Central memory CD8-positive, alpha-beta T cell (primary cell): ENCODE data around the gene CD3D.
A peak's percentile ranks its signal among the peaks of the same experiment; 100 is the strongest.

Experiments
- ATAC-seq: fragments of 150-1000 bp; cut with Tn5 transposase; replicated peaks from 2 replicates; pipeline ENCODE4 v1.10.0; 2022; ENCODE audit warnings: mild to moderate bottlenecking, moderate FRiP score, moderate number of reproducible peaks; ENCODE audit not compliant: poor library complexity, severe bottlenecking; ENCODE audit errors: extremely low read depth
- DNase-seq, 2 donors: peaks; one replicate each; pipeline ENCODE4 v3.0.0; 2021; ENCODE audit warnings: low spot score in 2 of 2
- H3K27ac Mint-ChIP-seq: one replicate; pipeline ENCODE4 v1.8.0; 2022; ENCODE audit warnings: low read depth, mild to moderate bottlenecking, moderate library complexity, mixed read lengths
- H3K27me3 Mint-ChIP-seq: one replicate; pipeline ENCODE4 v1.8.0; 2022; ENCODE audit warnings: mixed read lengths
- H3K36me3 Mint-ChIP-seq: one replicate; pipeline ENCODE4 v1.8.0; 2022; ENCODE audit warnings: mild to moderate bottlenecking, moderate library complexity, mixed read lengths; ENCODE audit not compliant: insufficient read depth
- H3K4me1 Mint-ChIP-seq: one replicate; pipeline ENCODE4 v1.8.0; 2022; ENCODE audit warnings: mixed read lengths
- H3K4me3 Mint-ChIP-seq: one replicate; pipeline ENCODE4 v1.8.0; 2022; ENCODE audit warnings: mild to moderate bottlenecking, moderate library complexity, mixed read lengths
- H3K9me3 Mint-ChIP-seq: one replicate; pipeline ENCODE4 v1.8.0; 2022; ENCODE audit warnings: mixed read lengths

The CD3D gene

GRCh38 chr11:118358071-118358470, 15.6 kb upstream of the CD3D start:
- no peaks in the 10 kb centered on the region for H3K27me3 Mint-ChIP-seq
- H3K36me3 Mint-ChIP-seq, result peaks cover 32% of the 10 kb centered on the region
- ATAC-seq (no peak), DNase-seq (no peak)
- H3K27ac Mint-ChIP-seq, result peak overlapping the region; percentile 98
- H3K9me3 Mint-ChIP-seq, result no peaks in the 10 kb centered on the region
- H3K4me3 Mint-ChIP-seq, result no peak overlapping the region
- peaks cover 40% of the 10 kb centered on the region for H3K4me1 Mint-ChIP-seq

GRCh38 chr11:118353084-118353710, 10.7 kb upstream of the CD3D start:
- Mint-ChIP-seq H3K4me3 (no peak overlapping the region), H3K27me3 (no peaks in the 10 kb centered on the region), H3K36me3 (peaks cover 58% of the 10 kb centered on the region), H3K27ac (peak overlapping the region; percentile 35), H3K9me3 (no peaks in the 10 kb centered on the region), H3K4me1 (peaks cover 24% of the 10 kb centered on the region)
- ATAC-seq, result no peak
- no peak for DNase-seq

GRCh38 chr11:118349475-118349874, 7.0 kb upstream of the CD3D start:
- Mint-ChIP-seq H3K4me1 (peaks cover 56% of the 10 kb centered on the region), H3K9me3 (no peaks in the 10 kb centered on the region), H3K27ac (peak overlapping the region; percentile 97), H3K36me3 (peaks cover 76% of the 10 kb centered on the region), H3K4me3 (peak overlapping the region; percentile 89), H3K27me3 (no peaks in the 10 kb centered on the region)
- no peak for ATAC-seq
- DNase-seq, result no peak

DNA sequence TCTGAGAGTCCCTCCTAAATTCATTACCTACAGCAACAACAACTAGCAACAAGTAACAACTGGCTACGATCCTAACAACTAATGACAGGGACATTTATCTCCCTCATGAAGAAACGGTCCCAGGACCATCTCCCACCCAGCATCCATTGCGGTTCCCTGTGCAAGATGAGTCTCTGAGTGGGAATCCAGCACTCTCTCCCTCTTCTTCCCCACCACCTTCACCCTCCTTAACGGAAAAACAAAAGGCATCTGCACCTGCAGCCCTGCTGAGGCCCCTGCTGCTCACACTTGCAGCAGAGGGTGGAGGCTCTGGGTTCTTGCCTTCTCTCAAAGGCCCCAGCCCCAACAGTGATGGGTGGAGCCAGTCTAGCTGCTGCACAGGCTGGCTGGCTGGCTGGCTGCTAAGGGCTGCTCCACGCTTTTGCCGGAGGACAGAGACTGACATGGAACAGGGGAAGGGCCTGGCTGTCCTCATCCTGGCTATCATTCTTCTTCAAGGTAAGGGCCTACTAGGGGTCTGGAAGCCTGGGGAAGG, 1.5 kb upstream of the CD3D start, which contains the start of gene CD3G:
Gene CD3G, plus strand, starts transcription at position 364 of the 535 bp plus-strand sequence. Its CDS starts 80 bp downstream, at position 444.
- Mint-ChIP-seq H3K27me3 (no peaks in the 10 kb centered on the region), H3K9me3 (no peaks in the 10 kb centered on the region), H3K4me3 (peak within 1 kb of the TSS; percentile 89), H3K36me3 (peaks cover 52% of the 10 kb centered on the region), H3K27ac (peak within 1 kb of the TSS; percentile 97), H3K4me1 (peaks cover 89% of the 10 kb centered on the region)
- DNase-seq, result peak; percentile 44 to 47
- ATAC-seq, result peak; percentile 71

DNA sequence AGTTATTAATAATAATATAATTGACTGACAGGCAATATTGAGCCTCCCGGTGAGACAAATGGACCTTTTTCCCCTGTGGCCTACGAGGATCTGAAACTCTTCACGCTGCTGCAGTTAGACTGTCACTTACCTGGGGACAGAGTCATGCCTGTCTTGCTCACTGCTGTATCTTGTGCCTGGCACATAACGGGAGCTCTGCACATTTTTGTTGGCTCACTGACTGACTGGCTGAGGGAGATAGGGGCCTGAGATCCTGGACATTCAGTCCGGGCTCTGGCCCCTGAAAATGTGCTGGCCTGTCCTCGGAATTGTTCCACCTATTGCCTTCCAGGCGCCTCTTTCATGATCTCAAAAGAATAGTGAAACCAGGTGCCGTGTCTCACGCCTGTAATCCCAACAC, 743 bp upstream of the CD3D start:
- Mint-ChIP-seq H3K27ac (peak overlapping the region; percentile 97), H3K9me3 (no peaks in the 10 kb centered on the region), H3K4me3 (peak overlapping the region; percentile 89), H3K36me3 (peaks cover 52% of the 10 kb centered on the region), H3K27me3 (no peaks in the 10 kb centered on the region), H3K4me1 (peaks cover 89% of the 10 kb centered on the region)
- DNase-seq, result no peak
- ATAC-seq, result no peak

DNA sequence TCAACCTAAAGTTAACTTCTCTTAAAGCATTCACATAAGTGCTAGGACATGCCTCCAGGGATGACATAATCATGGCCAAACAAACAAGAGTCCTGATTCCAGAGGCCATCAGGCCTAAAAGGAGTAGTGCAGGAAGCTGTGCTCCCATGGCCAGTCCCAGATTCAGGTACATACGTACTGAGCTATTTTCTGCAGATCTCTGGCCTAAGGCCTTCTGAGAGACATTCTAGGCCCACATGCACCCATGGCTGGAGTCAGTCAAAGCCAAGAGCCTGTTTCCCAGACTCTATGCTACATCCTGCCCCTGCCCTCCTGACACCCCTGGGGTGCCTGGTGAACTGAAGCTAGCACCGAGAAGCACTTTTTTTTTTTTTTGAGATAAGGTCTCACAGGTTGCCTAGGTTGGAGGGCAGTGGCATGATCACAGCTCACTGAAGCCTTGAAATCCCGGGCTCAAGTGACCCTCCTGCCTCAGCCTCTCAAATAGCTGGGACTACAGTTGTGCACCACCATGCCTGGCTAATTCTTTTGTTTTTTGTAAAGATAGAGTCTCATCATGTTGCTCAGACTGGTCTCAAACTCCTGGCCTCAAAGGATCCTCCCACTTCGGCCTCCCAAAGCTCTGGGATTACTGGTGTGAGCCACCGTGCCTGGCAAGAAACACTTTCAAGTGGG, 553 bp downstream of the CD3D start:
- peak overlapping the region; percentile 97 for H3K27ac Mint-ChIP-seq
- peaks cover 55% of the 10 kb centered on the region for H3K36me3 Mint-ChIP-seq
- no peak for DNase-seq
- H3K9me3 Mint-ChIP-seq, result no peaks in the 10 kb centered on the region
- H3K27me3 Mint-ChIP-seq, result no peaks in the 10 kb centered on the region
- ATAC-seq, result no peak
- peaks cover 81% of the 10 kb centered on the region for H3K4me1 Mint-ChIP-seq
- H3K4me3 Mint-ChIP-seq, result peak overlapping the region; percentile 89

- DNase-seq (no peak), ATAC-seq (no peak)
- peak overlapping the region; percentile 89 for H3K4me3 Mint-ChIP-seq
- peaks cover 53% of the 10 kb centered on the region for H3K36me3 Mint-ChIP-seq
- H3K27me3 Mint-ChIP-seq, result no peaks in the 10 kb centered on the region
- peak overlapping the region; percentile 97 for H3K27ac Mint-ChIP-seq
- H3K9me3 Mint-ChIP-seq, result no peaks in the 10 kb centered on the region
- peaks cover 82% of the 10 kb centered on the region for H3K4me1 Mint-ChIP-seq
These were observed 1.2 kb downstream of the CD3D start for GRCh38 chr11:118341261-118341660.

DNA sequence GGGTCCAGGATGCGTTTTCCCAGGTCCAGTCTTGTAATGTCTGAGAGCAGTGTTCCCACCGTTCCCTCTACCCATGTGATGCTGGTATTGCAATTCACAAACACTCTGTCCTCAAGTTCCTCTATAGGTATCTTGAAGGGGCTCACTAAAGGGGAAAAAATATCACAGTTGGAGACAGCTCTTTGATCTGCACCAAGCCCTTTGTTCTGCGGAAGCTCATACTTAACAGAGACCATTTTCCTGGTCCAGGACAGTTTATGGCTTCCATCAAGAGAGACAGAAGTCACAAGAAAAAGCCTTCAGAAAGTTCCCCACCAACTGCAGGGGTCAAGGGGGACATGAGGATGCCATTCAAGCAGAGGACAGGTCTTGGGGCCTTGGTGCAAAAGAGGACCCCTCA, 2.1 kb downstream of the CD3D start:
- no peak for ATAC-seq
- H3K4me3 Mint-ChIP-seq, result peak overlapping the region; percentile 89
- no peaks in the 10 kb centered on the region for H3K9me3 Mint-ChIP-seq
- H3K27me3 Mint-ChIP-seq, result no peaks in the 10 kb centered on the region
- H3K36me3 Mint-ChIP-seq, result peaks cover 50% of the 10 kb centered on the region
- DNase-seq, result no peak
- peak overlapping the region; percentile 97 for H3K27ac Mint-ChIP-seq
- peaks cover 78% of the 10 kb centered on the region for H3K4me1 Mint-ChIP-seq

GRCh38 chr11:118339281-118339961, 3.1 kb downstream of the CD3D start:
- H3K9me3 Mint-ChIP-seq, result no peaks in the 10 kb centered on the region
- no peaks in the 10 kb centered on the region for H3K27me3 Mint-ChIP-seq
- peaks cover 74% of the 10 kb centered on the region for H3K4me1 Mint-ChIP-seq
- H3K27ac Mint-ChIP-seq, result peak overlapping the region; percentile 97
- peak overlapping the region; percentile 89 for H3K4me3 Mint-ChIP-seq
- ATAC-seq, result no peak
- peaks cover 49% of the 10 kb centered on the region for H3K36me3 Mint-ChIP-seq
- no peak for DNase-seq

- no peaks in the 10 kb centered on the region for H3K9me3 Mint-ChIP-seq
- H3K36me3 Mint-ChIP-seq, result peaks cover 46% of the 10 kb centered on the region
- H3K4me1 Mint-ChIP-seq, result peaks cover 71% of the 10 kb centered on the region
- DNase-seq, result peak; percentile 68 to 87
- H3K27me3 Mint-ChIP-seq, result no peaks in the 10 kb centered on the region
- H3K27ac Mint-ChIP-seq, result peak overlapping the region; percentile 97
- peak; percentile 71 for ATAC-seq
- peak overlapping the region; percentile 89 for H3K4me3 Mint-ChIP-seq
These were observed 3.9 kb downstream of the CD3D start for GRCh38 chr11:118338637-118339061.

DNA sequence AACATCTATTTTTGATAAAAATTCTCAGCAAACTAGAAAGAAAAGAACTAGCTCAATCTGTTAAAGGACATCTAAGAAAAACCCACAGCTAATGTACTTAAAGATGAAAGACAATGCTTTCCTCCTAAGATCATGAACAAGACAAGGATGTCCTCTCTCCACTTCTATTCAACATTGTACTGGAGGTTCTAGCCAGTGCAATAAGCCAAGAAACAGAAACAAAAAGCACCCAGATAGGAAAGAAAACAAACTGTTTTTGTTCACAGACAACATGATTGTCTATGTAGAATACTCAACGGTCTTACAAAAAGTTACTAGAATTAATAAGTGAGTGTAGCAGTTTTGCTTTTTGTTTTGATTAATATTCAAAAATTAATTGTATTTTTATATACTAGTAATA, 7.8 kb downstream of the CD3D start:
- peaks cover 37% of the 10 kb centered on the region for H3K4me1 Mint-ChIP-seq
- peak overlapping the region; percentile 90 for H3K27ac Mint-ChIP-seq
- H3K27me3 Mint-ChIP-seq, result no peaks in the 10 kb centered on the region
- peaks cover 32% of the 10 kb centered on the region for H3K36me3 Mint-ChIP-seq
- peak overlapping the region; percentile 16 for H3K4me3 Mint-ChIP-seq
- ATAC-seq (no peak), DNase-seq (no peak)
- no peaks in the 10 kb centered on the region for H3K9me3 Mint-ChIP-seq

GRCh38 chr11:118328745-118329144, 13.8 kb downstream of the CD3D start:
- no peak for DNase-seq
- Mint-ChIP-seq H3K27ac (peak overlapping the region; percentile 31), H3K4me1 (peaks cover 11% of the 10 kb centered on the region), H3K9me3 (no peaks in the 10 kb centered on the region), H3K4me3 (no peak overlapping the region), H3K27me3 (no peaks in the 10 kb centered on the region), H3K36me3 (peaks cover 3% of the 10 kb centered on the region)
- ATAC-seq, result no peak
